KMS-11 (cell line): Measurements from ENCODE around the gene PGAM2.

Source experiments
- H2AFZ ChIP-seq: fragments of 200-600 bp; sonication (generic); 2 replicates; pipeline ENCODE4 v1.6.1; 2016; ENCODE audit warnings: antibody characterized with exemption, mixed run types, low read depth
- H3K27ac ChIP-seq: fragments of 200-600 bp; sonication (generic); 2 replicates; pipeline ENCODE4 v1.6.1; 2016; ENCODE audit warnings: mild to moderate bottlenecking, mixed run types
- H3K27me3 ChIP-seq: fragments of 200-600 bp; sonication (generic); 2 replicates; pipeline ENCODE4 v1.6.1; 2017; ENCODE audit warnings: mild to moderate bottlenecking, low read depth, mixed run types, moderate library complexity; ENCODE audit not compliant: insufficient read depth
- H3K36me3 ChIP-seq: fragments of 200-600 bp; sonication (generic); 2 replicates; pipeline ENCODE4 v1.6.1; 2017; ENCODE audit warnings: mild to moderate bottlenecking, mixed run types; ENCODE audit not compliant: insufficient read depth
- H3K4me1 ChIP-seq: fragments of 200-600 bp; sonication (generic); 2 replicates; pipeline ENCODE4 v1.6.1; 2016; ENCODE audit warnings: mild to moderate bottlenecking, low read depth, mixed run types; ENCODE audit not compliant: poor library complexity, severe bottlenecking
- H3K4me2 ChIP-seq: fragments of 200-600 bp; sonication (generic); 2 replicates; pipeline ENCODE4 v1.7.0; 2016; ENCODE audit warnings: mild to moderate bottlenecking, mixed run types
- H3K4me3 ChIP-seq: fragments of 200-600 bp; sonication (generic); IDR thresholded peaks from 2 replicates; pipeline ENCODE4 v1.6.1; 2017; ENCODE audit warnings: low read depth, low read length, mixed read lengths; ENCODE audit not compliant: insufficient read depth
- H3K79me2 ChIP-seq: fragments of 200-600 bp; sonication (generic); 2 replicates; pipeline ENCODE4 v1.6.1; 2016; ENCODE audit warnings: low read depth, mixed run types; ENCODE audit not compliant: insufficient read depth
- H3K9ac ChIP-seq: fragments of 200-600 bp; sonication (generic); 2 replicates; pipeline ENCODE4 v1.6.1; 2016; ENCODE audit warnings: mild to moderate bottlenecking, mixed run types
- H4K20me1 ChIP-seq: fragments of 200-600 bp; sonication (generic); 2 replicates; pipeline ENCODE4 v1.6.1; 2016; ENCODE audit warnings: mild to moderate bottlenecking, mixed run types; ENCODE audit not compliant: insufficient read depth
- CTCF ChIP-seq: fragments of 200-600 bp; sonication (generic); conservative IDR thresholded peaks from 2 replicates; pipeline ENCODE4 v1.6.1; 2017; ENCODE audit warnings: low read depth, mild to moderate bottlenecking, antibody characterized with exemption, low read length, moderate library complexity, mixed read lengths

PGAM2 gene

GRCh38 chr7:44108768-44109750 is 43.7 kb upstream of the PGAM2 start:
- Histone ChIP-seq H3K9ac (no peak overlapping the region), H3K36me3 (no peaks in the 10 kb centered on the region), H3K79me2 (no peaks in the 10 kb centered on the region), H3K4me1 (no peaks in the 10 kb centered on the region), H2AFZ (no peak overlapping the region), H3K27me3 (peaks cover 8% of the 10 kb centered on the region; the same call in 1 of the 2 replicates), H3K4me3 (no peak overlapping the region), H4K20me1 (no peaks in the 10 kb centered on the region), H3K4me2 (no peak overlapping the region), H3K27ac (no peak overlapping the region)
- TF ChIP-seq CTCF: no peak

- TF ChIP-seq CTCF: no peak
- H3K27ac ChIP-seq: no peak overlapping the region
- H3K4me1 ChIP-seq: no peaks in the 10 kb centered on the region
- H3K4me2 ChIP-seq: no peak overlapping the region
- H3K36me3 ChIP-seq: no peaks in the 10 kb centered on the region
- H4K20me1 ChIP-seq: no peaks in the 10 kb centered on the region
- H3K9ac ChIP-seq: no peak overlapping the region
- H3K79me2 ChIP-seq: no peaks in the 10 kb centered on the region
- H3K27me3 ChIP-seq: peaks cover 8% of the 10 kb centered on the region; the same call in 1 of the 2 replicates
- H2AFZ ChIP-seq: no peak overlapping the region
- no peak overlapping the region for H3K4me3 ChIP-seq
Observed at GRCh38 chr7:44107961-44108767, 42.8 kb upstream of the PGAM2 start.

DNA sequence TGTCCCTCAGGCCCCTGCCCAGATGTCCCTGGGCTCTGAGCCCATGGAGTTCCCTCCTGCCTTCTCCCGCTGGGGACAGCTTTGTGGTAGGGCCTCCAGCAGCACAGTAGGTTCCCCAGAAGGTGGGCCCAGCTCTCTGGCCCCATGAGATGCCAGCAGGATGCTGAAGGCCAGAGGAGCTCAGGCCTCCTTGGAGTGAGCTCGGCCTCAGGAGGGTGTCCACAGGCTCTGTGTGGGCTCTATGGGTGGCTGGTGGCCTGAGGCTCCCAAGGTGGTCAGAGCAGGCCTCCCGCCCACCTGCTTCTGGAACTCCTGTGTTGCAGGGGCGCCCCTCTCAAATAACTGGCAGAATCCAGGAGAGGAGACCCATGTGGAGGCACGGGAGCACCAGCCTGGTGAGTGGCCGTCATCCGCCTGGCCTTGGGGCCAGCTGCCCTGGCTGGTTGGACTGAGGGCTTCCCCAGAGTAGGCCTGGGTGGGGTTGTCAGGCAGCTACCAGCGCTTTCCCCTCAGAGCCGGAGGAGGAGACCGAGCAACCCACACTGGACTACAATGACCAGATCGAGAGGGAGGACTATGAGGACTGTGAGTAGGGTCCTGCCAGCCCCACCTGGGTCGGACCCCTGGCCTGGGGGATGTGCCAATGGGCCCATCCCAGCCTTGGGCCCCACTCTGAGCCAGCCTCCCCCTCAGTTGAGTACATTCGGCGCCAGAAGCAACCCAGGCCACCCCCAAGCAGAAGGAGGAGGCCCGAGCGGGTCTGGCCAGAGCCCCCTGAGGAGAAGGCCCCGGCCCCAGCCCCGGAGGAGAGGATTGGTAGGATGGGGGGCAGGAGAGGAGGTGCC is 42.0 kb upstream of the PGAM2 start:
- Histone ChIP-seq H3K36me3 (no peaks in the 10 kb centered on the region), H3K9ac (no peak overlapping the region), H3K27ac (no peak overlapping the region), H3K4me1 (no peaks in the 10 kb centered on the region), H4K20me1 (no peaks in the 10 kb centered on the region), H3K4me2 (no peak overlapping the region), H2AFZ (no peak overlapping the region), H3K4me3 (no peak overlapping the region), H3K79me2 (no peaks in the 10 kb centered on the region), H3K27me3 (peaks cover 8% of the 10 kb centered on the region; the same call in 1 of the 2 replicates)
- TF ChIP-seq CTCF: no peak
